HepG2 (cell line): Measurements from ENCODE around the gene TNFAIP6. TPM values are rescaled to one million over a fixed set of nuclear protein-coding genes. Genes with fewer than 3 reads are reported as not detected.

Experiments used
- AGO2 ChIP-seq: fragments of 200-400 bp; formaldehyde crosslinking; optimal IDR thresholded peaks from 2 replicates; pipeline ENCODE3; 2017; ENCODE audit warnings: mild to moderate bottlenecking, low read depth, low read length, moderate library complexity
- FLYWCH1 ChIP-seq: sonication (generic); formaldehyde crosslinking; IDR thresholded peaks from 2 replicates; pipeline ENCODE4 v1.8.1; 2023; ENCODE audit warnings: mild to moderate bottlenecking, missing genetic modification reagents
- JUNB ChIP-seq: sonication (generic); formaldehyde crosslinking; IDR thresholded peaks from 2 replicates; pipeline ENCODE4 v1.8.0; 2022; ENCODE audit warnings: missing genetic modification reagents, mild to moderate bottlenecking, borderline replicate concordance
- KAT2B ChIP-seq: fragments of 150-350 bp; IDR thresholded peaks from 2 replicates; pipeline ENCODE4 v1.6.1; 2014; ENCODE audit warnings: low read depth, low read length, borderline replicate concordance
- KAT8 ChIP-seq: IDR thresholded peaks from 2 replicates; pipeline ENCODE4 v1.6.1; 2016; ENCODE audit warnings: missing genetic modification reagents, missing compliant biosample characterization
- KDM4B ChIP-seq: sonication (generic); formaldehyde crosslinking; IDR thresholded peaks from 2 replicates; pipeline ENCODE4 v1.4.0; 2020; ENCODE audit warnings: missing genetic modification reagents
- KDM6A ChIP-seq: IDR thresholded peaks from 2 replicates; pipeline ENCODE4 v1.6.1; 2016; ENCODE audit warnings: low read depth
- NFIB ChIP-seq: sonication (generic); formaldehyde crosslinking; IDR thresholded peaks from 2 replicates; pipeline ENCODE4 v1.9.0; 2021; ENCODE audit warnings: missing genetic modification reagents, mild to moderate bottlenecking, borderline replicate concordance
- REL ChIP-seq: sonication (generic); formaldehyde crosslinking; conservative IDR thresholded peaks from 2 replicates; pipeline ENCODE4 v1.8.0; 2022; ENCODE audit warnings: mild to moderate bottlenecking, missing genetic modification reagents, moderate library complexity
- SNAI1 ChIP-seq: sonication (generic); formaldehyde crosslinking; IDR thresholded peaks from 2 replicates; pipeline ENCODE4 v1.5.0; 2020; ENCODE audit warnings: mild to moderate bottlenecking, missing genetic modification reagents, borderline replicate concordance
- SOX13 ChIP-seq, 3 experiments: fragments of 450-650 bp in 1 of 3; sonication (generic) in 1 of 3; formaldehyde crosslinking in 1 of 3; IDR thresholded peaks in 2 of 3; conservative IDR thresholded peaks in 1 of 3; 2 replicates each; pipeline versions ENCODE4 v1.5.0 to v1.6.1; 2016 to 2020; ENCODE audit warnings: antibody characterized with exemption in 1 of 3, mild to moderate bottlenecking in 1 of 3, missing compliant biosample characterization in 1 of 3, missing genetic modification reagents in 1 of 3, moderate library complexity in 1 of 3
- TBX3 ChIP-seq: fragments of 450-650 bp; IDR thresholded peaks from 2 replicates; pipeline ENCODE4 v1.6.1; 2017; ENCODE audit warnings: antibody characterized with exemption, mild to moderate bottlenecking, inconsistent platforms, borderline replicate concordance
- YEATS4 ChIP-seq: sonication (generic); formaldehyde crosslinking; IDR thresholded peaks from 2 replicates; pipeline ENCODE4 v1.4.0; 2020; ENCODE audit warnings: missing genetic modification reagents, borderline replicate concordance
- ZBTB20 ChIP-seq: sonication (generic); formaldehyde crosslinking; IDR thresholded peaks from 2 replicates; pipeline ENCODE4 v1.8.1; 2023; ENCODE audit warnings: missing genetic modification reagents, low read depth, mild to moderate bottlenecking, borderline replicate concordance
- ZBTB21 ChIP-seq: sonication (generic); formaldehyde crosslinking; IDR thresholded peaks from 2 replicates; pipeline ENCODE4 v1.4.0; 2020; ENCODE audit warnings: missing genetic modification reagents
- ZMYM4 ChIP-seq: sonication (generic); formaldehyde crosslinking; IDR thresholded peaks from 2 replicates; pipeline ENCODE4 v1.8.1; 2023; ENCODE audit warnings: mild to moderate bottlenecking, missing genetic modification reagents
- ZNF138 ChIP-seq: sonication (generic); formaldehyde crosslinking; IDR thresholded peaks from 2 replicates; pipeline ENCODE4 v1.5.0; 2020; ENCODE audit warnings: mild to moderate bottlenecking, low read depth, missing genetic modification reagents
- ZNF367 ChIP-seq: sonication (generic); formaldehyde crosslinking; IDR thresholded peaks from 2 replicates; pipeline ENCODE4 v1.4.0; 2020; ENCODE audit warnings: missing genetic modification reagents, borderline replicate concordance
- ZNF510 ChIP-seq: sonication (generic); formaldehyde crosslinking; IDR thresholded peaks from 2 replicates; pipeline ENCODE4 v1.4.0; 2020; ENCODE audit warnings: low read depth, mild to moderate bottlenecking, missing genetic modification reagents
- ZNF558 ChIP-seq: sonication (generic); formaldehyde crosslinking; IDR thresholded peaks from 2 replicates; pipeline ENCODE4 v1.9.0; 2022; ENCODE audit warnings: mild to moderate bottlenecking, missing genetic modification reagents, borderline replicate concordance
- ZNF678 ChIP-seq: sonication (generic); formaldehyde crosslinking; IDR thresholded peaks from 2 replicates; pipeline ENCODE4 v1.4.0; 2020; ENCODE audit warnings: mild to moderate bottlenecking, missing genetic modification reagents
- polyA plus RNA-seq, 8 experiments: library from polyadenylated mRNA; depleted of rRNA in 3 of 8; stranded (reverse) in 7 of 8; unstranded in 1 of 8; fragments of >200 nt; fragmentation: Illumina TruSeq in 4 of 8; extraction: Trizol in 4 of 8; gene quantifications; 2 replicates each; pipeline versions ENCODE4 v1.2.1 to v1.2.3, GENCODE V29; 2011 to 2016; ENCODE audit warnings: low read depth in 4 of 8, missing spikeins in 1 of 8, mixed read lengths in 1 of 8; ENCODE audit not compliant: insufficient read depth in 1 of 8
- total RNA-seq, 5 experiments: library from RNA; depleted of rRNA; stranded (reverse); fragments of >200 nt; fragmentation: Illumina TruSeq; extraction: Trizol; gene quantifications; 2 replicates each; pipeline ENCODE4 v1.2.3, GENCODE V29; 2016; ENCODE audit warnings: low read depth in 1 of 5
- TF ChIP-seq, protein P1 (sequence below): sonication (generic); formaldehyde crosslinking; IDR thresholded peaks from 2 replicates; pipeline ENCODE4 v1.5.1; 2020; ENCODE audit warnings: missing genetic modification reagents, mild to moderate bottlenecking, borderline replicate concordance
- TF ChIP-seq, protein P2 (sequence below), 2 experiments: fragments of 450-650 bp in 1 of 2; sonication (generic) in 1 of 2; formaldehyde crosslinking; IDR thresholded peaks; 2 replicates each; pipeline versions ENCODE4 v1.5.0 to v1.8.0; 2020 to 2022; ENCODE audit warnings: mild to moderate bottlenecking in 1 of 2, missing genetic modification reagents in 1 of 2
- TF ChIP-seq, protein P3 (sequence below): IDR thresholded peaks from 2 replicates; pipeline ENCODE4 v1.6.1; 2012; ENCODE audit warnings: low read depth, low read length, improper control_type of control experiment
- TF ChIP-seq, protein P4 (sequence below): sonication (generic); formaldehyde crosslinking; IDR thresholded peaks from 2 replicates; pipeline ENCODE4 v1.8.1; 2023; ENCODE audit warnings: mild to moderate bottlenecking, missing genetic modification reagents, borderline replicate concordance

The TNFAIP6 gene
- total and polyA plus RNA-seq, 2 of the 13 experiments (the other 11 are each of a cell fraction or from before 2014, with no cell fraction given): not detected

- TF ChIP-seq KAT8 (CRISPR knock-in tag) (peak; percentile 93), YEATS4 (CRISPR knock-in tag) (peak; percentile 99), SNAI1 (CRISPR knock-in tag) (peak; percentile 97), AGO2 (peak; percentile 98), REL (CRISPR knock-in tag) (no peak; the same call in 1 of the 2 replicates), KDM6A (CRISPR knock-in tag) (no peak), JUNB (CRISPR knock-in tag) (peak; percentile 9; the same call in 1 of the 2 replicates), ZNF558 (CRISPR knock-in tag) (peak; percentile 86), FLYWCH1 (CRISPR knock-in tag) (no peak), KAT2B (peak; percentile 74; the same call in 1 of the 2 replicates), ZBTB20 (CRISPR knock-in tag) (peak; percentile 92), SOX13 (IDR thresholded peaks at IDR 0.05) (no peak), SOX13 (CRISPR knock-in tag; conservative IDR thresholded peaks at IDR 0.05 in 1 of 2, IDR thresholded peaks at IDR 0.05 in 1 of 2) (peak in 1 of 2 experiments; percentile 53; a peak in 2 of 4 replicates), ZNF510 (CRISPR knock-in tag) (peak; percentile 94), ZMYM4 (CRISPR knock-in tag) (peak; percentile 91), ZNF678 (CRISPR knock-in tag) (peak; percentile 89; the same call in 1 of the 2 replicates), ZNF138 (CRISPR knock-in tag) (0 out of 2 replicates have a peak, but pooled peaks have one; percentile 68), TBX3 (no peak), ZBTB21 (CRISPR knock-in tag) (0 out of 2 replicates have a peak, but pooled peaks have one; percentile 35), NFIB (CRISPR knock-in tag) (no peak), KDM4B (CRISPR knock-in tag) (peak; percentile 88; the same call in 1 of the 2 replicates), ZNF367 (CRISPR knock-in tag) (no peak; the same call in 1 of the 2 replicates)
- TF ChIP-seq, protein P1, sequence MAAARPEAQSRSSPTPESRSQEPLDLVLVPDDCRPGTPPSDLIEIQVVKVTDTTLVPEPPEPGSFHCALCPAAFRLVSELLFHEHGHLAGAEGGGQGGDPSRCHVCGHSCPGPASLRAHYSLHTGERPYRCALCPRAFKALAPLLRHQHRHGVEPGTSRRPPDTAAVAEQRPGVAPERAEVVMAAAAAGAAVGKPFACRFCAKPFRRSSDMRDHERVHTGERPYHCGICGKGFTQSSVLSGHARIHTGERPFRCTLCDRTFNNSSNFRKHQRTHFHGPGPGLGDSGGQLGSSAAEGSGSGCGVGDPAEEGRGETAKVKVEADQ (CRISPR knock-in tag): peak; percentile 97
- TF ChIP-seq, protein P2, sequence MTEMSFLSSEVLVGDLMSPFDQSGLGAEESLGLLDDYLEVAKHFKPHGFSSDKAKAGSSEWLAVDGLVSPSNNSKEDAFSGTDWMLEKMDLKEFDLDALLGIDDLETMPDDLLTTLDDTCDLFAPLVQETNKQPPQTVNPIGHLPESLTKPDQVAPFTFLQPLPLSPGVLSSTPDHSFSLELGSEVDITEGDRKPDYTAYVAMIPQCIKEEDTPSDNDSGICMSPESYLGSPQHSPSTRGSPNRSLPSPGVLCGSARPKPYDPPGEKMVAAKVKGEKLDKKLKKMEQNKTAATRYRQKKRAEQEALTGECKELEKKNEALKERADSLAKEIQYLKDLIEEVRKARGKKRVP (CRISPR knock-in tag; IDR thresholded peaks at IDR 0.05): peak in 1 of 2 experiments; percentile 58; a peak in 1 of 4 replicates
- TF ChIP-seq, protein P3, sequence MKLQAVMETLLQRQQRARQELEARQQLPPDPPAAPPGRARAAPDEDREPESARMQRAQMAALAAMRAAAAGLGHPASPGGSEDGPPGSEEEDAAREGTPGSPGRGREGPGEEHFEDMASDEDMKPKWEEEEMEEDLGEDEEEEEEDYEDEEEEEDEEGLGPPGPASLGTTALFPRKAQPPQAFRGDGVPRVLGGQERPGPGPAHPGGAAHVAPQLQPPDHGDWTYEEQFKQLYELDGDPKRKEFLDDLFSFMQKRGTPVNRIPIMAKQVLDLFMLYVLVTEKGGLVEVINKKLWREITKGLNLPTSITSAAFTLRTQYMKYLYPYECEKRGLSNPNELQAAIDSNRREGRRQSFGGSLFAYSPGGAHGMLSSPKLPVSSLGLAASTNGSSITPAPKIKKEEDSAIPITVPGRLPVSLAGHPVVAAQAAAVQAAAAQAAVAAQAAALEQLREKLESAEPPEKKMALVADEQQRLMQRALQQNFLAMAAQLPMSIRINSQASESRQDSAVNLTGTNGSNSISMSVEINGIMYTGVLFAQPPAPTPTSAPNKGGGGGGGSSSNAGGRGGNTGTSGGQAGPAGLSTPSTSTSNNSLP: peak; percentile 60
- TF ChIP-seq, protein P4, sequence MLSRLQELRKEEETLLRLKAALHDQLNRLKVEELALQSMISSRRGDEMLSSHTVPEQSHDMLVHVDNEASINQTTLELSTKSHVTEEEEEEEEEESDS (CRISPR knock-in tag): no peak; the same call in 1 of the 2 replicates
These were observed 52.5 kb downstream of the TNFAIP6 start, which contains the start of gene RIF1 (continued) for GRCh38 chr2:151409601-151410484.
